OCI-LY1 (cell line): Measurements from ENCODE around the gene IRX2.

Experiments
- EZH2 ChIP-seq: fragments of 200-600 bp; sonication (generic), shearing (Covaris generic); IDR thresholded peaks from 2 replicates; pipeline ENCODE4 v1.8.0; 2017; ENCODE audit warnings: borderline replicate concordance, mixed run types, mild to moderate bottlenecking, antibody characterized with exemption, low read length, moderate library complexity, mixed read lengths
- TF ChIP-seq, protein P1 (sequence below): fragments of 200-600 bp; sonication (generic), shearing (Covaris generic); IDR thresholded peaks from 2 replicates; pipeline ENCODE4 v1.5.1; 2017; ENCODE audit warnings: mild to moderate bottlenecking, antibody characterized with exemption, low read length, moderate library complexity, mixed read lengths

- TF ChIP-seq, protein P1, sequence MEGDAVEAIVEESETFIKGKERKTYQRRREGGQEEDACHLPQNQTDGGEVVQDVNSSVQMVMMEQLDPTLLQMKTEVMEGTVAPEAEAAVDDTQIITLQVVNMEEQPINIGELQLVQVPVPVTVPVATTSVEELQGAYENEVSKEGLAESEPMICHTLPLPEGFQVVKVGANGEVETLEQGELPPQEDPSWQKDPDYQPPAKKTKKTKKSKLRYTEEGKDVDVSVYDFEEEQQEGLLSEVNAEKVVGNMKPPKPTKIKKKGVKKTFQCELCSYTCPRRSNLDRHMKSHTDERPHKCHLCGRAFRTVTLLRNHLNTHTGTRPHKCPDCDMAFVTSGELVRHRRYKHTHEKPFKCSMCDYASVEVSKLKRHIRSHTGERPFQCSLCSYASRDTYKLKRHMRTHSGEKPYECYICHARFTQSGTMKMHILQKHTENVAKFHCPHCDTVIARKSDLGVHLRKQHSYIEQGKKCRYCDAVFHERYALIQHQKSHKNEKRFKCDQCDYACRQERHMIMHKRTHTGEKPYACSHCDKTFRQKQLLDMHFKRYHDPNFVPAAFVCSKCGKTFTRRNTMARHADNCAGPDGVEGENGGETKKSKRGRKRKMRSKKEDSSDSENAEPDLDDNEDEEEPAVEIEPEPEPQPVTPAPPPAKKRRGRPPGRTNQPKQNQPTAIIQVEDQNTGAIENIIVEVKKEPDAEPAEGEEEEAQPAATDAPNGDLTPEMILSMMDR, result no peak
- no peak for TF ChIP-seq EZH2
These were observed 9.5 kb downstream of the IRX2 start for GRCh38 chr5:2741956-2742355.
